ENCODE measurements around the gene SLC25A22.

The SLC25A22 gene

GRCh38 chr11:794013-794765, 3.9 kb downstream of the SLC25A22 start:
- DNase-seq (ENCODE audit: low read depth), result no peak
- no peak overlapping the region for H3K4me3 ChIP-seq (ENCODE audit: low read depth, low read length)

- H3K4me3 ChIP-seq (ENCODE audit: low read depth, low read length), result no peak overlapping the region
- DNase-seq (ENCODE audit: low read depth), result no peak
These were observed 4.5 kb downstream of the SLC25A22 start for GRCh38 chr11:793556-793955.

GRCh38 chr11:792873-793272, 5.2 kb downstream of the SLC25A22 start:
- DNase-seq (ENCODE audit: low read depth), result no peak
- no peak overlapping the region for H3K4me3 ChIP-seq (ENCODE audit: low read depth, low read length)

- no peak for DNase-seq (ENCODE audit: low read depth)
- H3K4me3 ChIP-seq (ENCODE audit: low read depth, low read length), result no peak overlapping the region
These were observed 5.6 kb downstream of the SLC25A22 start for GRCh38 chr11:792535-792821.

- DNase-seq (ENCODE audit: low read depth), result no peak
- no peak overlapping the region for H3K4me3 ChIP-seq (ENCODE audit: low read depth, low read length)
These were observed 6.2 kb downstream of the SLC25A22 start for GRCh38 chr11:791658-792534.

GRCh38 chr11:790721-791564, 7.1 kb downstream of the SLC25A22 start:
- no peak for DNase-seq (ENCODE audit: low read depth)
- no peak overlapping the region for H3K4me3 ChIP-seq (ENCODE audit: low read depth, low read length)

GRCh38 chr11:789943-790342, 8.1 kb downstream of the SLC25A22 start, which contains the start of gene CEND1:
Gene CEND1 (minus strand): TSS chr11:790090. CDS start chr11:788576, 1,514 bp downstream.
- no peak for DNase-seq (ENCODE audit: low read depth)
- peak within 1 kb of the TSS; percentile 35 for H3K4me3 ChIP-seq (ENCODE audit: low read depth, low read length)

GRCh38 chr11:788953-789940, 8.8 kb downstream of the SLC25A22 start:
- no peak for DNase-seq (ENCODE audit: low read depth)
- peak overlapping the region; percentile 35 for H3K4me3 ChIP-seq (ENCODE audit: low read depth, low read length)

GRCh38 chr11:788009-788640, 10.0 kb downstream of the SLC25A22 start:
- DNase-seq (ENCODE audit: low read depth), result no peak
- no peak overlapping the region for H3K4me3 ChIP-seq (ENCODE audit: low read depth, low read length)

- no peak overlapping the region for H3K4me3 ChIP-seq (ENCODE audit: low read depth, low read length)
- no peak for DNase-seq (ENCODE audit: low read depth)
These were observed 10.9 kb downstream of the SLC25A22 start for GRCh38 chr11:787084-787675.

GRCh38 chr11:786235-787083, 11.6 kb downstream of the SLC25A22 start:
- no peak overlapping the region for H3K4me3 ChIP-seq (ENCODE audit: low read depth, low read length)

GRCh38 chr11:783581-784015, 14.5 kb downstream of the SLC25A22 start:
- no peak overlapping the region for H3K4me3 ChIP-seq (ENCODE audit: low read depth, low read length)
- DNase-seq (ENCODE audit: low read depth), result peak; percentile 84

More at GRCh38 chr11:786235-787083, 11.6 kb downstream of the SLC25A22 start:
- DNase-seq (ENCODE audit: low read depth), result no peak

- H3K4me3 ChIP-seq (ENCODE audit: low read depth, low read length), result no peak overlapping the region
- DNase-seq (ENCODE audit: low read depth), result no peak
These were observed 15.6 kb downstream of the SLC25A22 start for GRCh38 chr11:782264-783174.

GRCh38 chr11:779955-780532, 18.0 kb downstream of the SLC25A22 start:
- no peak overlapping the region for H3K4me3 ChIP-seq (ENCODE audit: low read depth, low read length)
- DNase-seq (ENCODE audit: low read depth), result no peak
